Gastrocnemius medialis (tissue), 4 donors: Measurements from ENCODE around the gene NELFA. TPM values are rescaled to one million over a fixed set of nuclear protein-coding genes. Genes with fewer than 3 reads are reported as not detected.

Experiments used
- ATAC-seq, 2 donors: fragments of 150-250 bp; one replicate each; pipeline ENCODE4 v1.9.1; 2016
- DNase-seq, 2 donors: peaks; one replicate each; pipeline ENCODE4 v3.0.0-alpha.2; 2019
- H3K27ac ChIP-seq, 4 donors: fragments of 200-600 bp; sonication (generic); 1 replicate in 1 of 4; 2 replicates in 3 of 4; pipeline ENCODE4 v1.5.1; 2016 to 2018; ENCODE audit warnings: mild to moderate bottlenecking in 2 of 4, moderate library complexity in 1 of 4
- H3K27me3 ChIP-seq, 3 donors: fragments of 200-600 bp; sonication (generic) in 2 of 3; 1 replicate in 1 of 3; 2 replicates in 2 of 3; pipeline versions ENCODE4 v1.5.1 to v1.6.0; 2016 to 2019; ENCODE audit warnings: mild to moderate bottlenecking in 1 of 3, moderate library complexity in 1 of 3
- H3K36me3 ChIP-seq, 2 donors: fragments of 200-600 bp; sonication (generic) in 1 of 2; one replicate each; pipeline ENCODE4 v1.5.1; 2017 to 2018
- H3K4me1 ChIP-seq, 2 donors: fragments of 200-600 bp; sonication (generic) in 1 of 2; one replicate each; pipeline ENCODE4 v1.5.1; 2016 to 2017; ENCODE audit warnings: mild to moderate bottlenecking in 2 of 2
- H3K4me3 ChIP-seq, 4 donors: fragments of 200-600 bp; sonication (generic) in 3 of 4; 1 replicate in 1 of 4; 2 replicates in 3 of 4; pipeline ENCODE4 v1.5.1; 2016 to 2019; ENCODE audit warnings: mild to moderate bottlenecking in 2 of 4
- H3K9me3 ChIP-seq, 3 donors: fragments of 200-600 bp; sonication (generic) in 2 of 3; 1 replicate in 1 of 3; 2 replicates in 2 of 3; pipeline ENCODE4 v1.5.1; 2016 to 2019
- POLR2A ChIP-seq, 2 donors: fragments of 450-650 bp; IDR thresholded peaks; one replicate each; pipeline ENCODE4 v1.6.1; 2017; ENCODE audit warnings: antibody characterized with exemption in 2 of 2, mild to moderate bottlenecking in 2 of 2, moderate library complexity in 2 of 2
- in situ Hi-C, 4 donors: fragments of 200-750 bp; cut with MboI; loops; one replicate each; pipeline versions ENCODE4 v1.15.0 to v1.8.0; 2017; ENCODE audit warnings: low sequenced_read_pairs in 4 of 4
- intact Hi-C: fragments of 100-400 bp; cut with DNase I; formaldehyde crosslinking; loops from one replicate; pipeline ENCODE4 v1.15.1; 2023; ENCODE audit warnings: low total_unique reads
- total RNA-seq, 4 donors: library from RNA; depleted of rRNA; stranded (reverse); fragments of >200 nt; gene quantifications; one replicate each; pipeline versions ENCODE4 v1.1.0 to v1.2.3, GENCODE V29; 2016
- TF ChIP-seq, protein P1 (sequence below), 5 experiments: fragments of 450-650 bp in 3 of 5; fragments of 200-600 bp in 2 of 5; sonication (generic) in 2 of 5; IDR thresholded peaks in 4 of 5; conservative IDR thresholded peaks in 1 of 5; 1 replicate in 4 of 5; 2 replicates in 1 of 5; pipeline ENCODE4 v1.5.1; 2016 to 2019; ENCODE audit warnings: antibody characterized with exemption in 5 of 5, mild to moderate bottlenecking in 3 of 5, moderate library complexity in 3 of 5

NELFA gene
- total RNA-seq, 4 donors from 2014 or later = 8.1 to 21.1 (median 15.9) TPM

DNA sequence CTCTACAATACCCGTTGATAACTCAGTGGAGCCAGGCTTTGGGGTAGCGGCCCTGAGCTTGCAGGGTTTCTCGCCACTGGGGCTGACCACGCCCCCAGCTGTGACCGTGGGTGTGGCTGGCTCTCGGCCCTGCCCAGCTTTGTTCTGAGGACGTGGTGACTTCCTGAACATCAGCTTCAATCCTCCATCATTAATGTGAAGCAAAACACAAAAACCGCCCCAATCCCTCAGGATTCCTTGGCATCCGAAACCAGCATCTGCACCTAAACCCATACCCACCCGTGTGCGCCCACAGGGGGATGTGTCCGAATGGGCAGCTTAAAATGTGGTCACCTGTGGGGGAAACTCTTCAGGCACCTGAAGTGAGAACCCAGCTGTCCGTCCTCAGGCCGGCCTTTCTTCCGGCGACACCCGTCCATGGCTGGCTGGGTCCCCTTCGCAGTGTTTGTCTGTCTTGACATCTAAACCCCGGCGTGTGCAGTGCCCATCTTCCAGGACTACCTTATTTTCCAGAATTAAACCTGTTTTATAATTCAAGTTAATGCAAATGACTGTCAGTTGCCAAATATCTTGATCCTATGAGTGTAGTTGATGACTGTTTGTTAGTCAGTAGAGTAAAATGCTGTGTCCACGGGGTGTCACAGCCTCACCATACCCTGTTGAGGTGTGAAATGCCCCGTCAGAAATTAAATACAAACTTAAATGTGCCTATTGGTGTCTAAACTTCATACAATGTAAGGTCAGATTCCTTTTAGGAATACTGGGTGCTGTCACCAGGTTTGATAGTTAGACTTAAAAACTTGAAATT lies 27.3 kb downstream of the NELFA start:
- no peaks in the 10 kb centered on the region for H3K27me3 ChIP-seq
- TF ChIP-seq, protein P1, sequence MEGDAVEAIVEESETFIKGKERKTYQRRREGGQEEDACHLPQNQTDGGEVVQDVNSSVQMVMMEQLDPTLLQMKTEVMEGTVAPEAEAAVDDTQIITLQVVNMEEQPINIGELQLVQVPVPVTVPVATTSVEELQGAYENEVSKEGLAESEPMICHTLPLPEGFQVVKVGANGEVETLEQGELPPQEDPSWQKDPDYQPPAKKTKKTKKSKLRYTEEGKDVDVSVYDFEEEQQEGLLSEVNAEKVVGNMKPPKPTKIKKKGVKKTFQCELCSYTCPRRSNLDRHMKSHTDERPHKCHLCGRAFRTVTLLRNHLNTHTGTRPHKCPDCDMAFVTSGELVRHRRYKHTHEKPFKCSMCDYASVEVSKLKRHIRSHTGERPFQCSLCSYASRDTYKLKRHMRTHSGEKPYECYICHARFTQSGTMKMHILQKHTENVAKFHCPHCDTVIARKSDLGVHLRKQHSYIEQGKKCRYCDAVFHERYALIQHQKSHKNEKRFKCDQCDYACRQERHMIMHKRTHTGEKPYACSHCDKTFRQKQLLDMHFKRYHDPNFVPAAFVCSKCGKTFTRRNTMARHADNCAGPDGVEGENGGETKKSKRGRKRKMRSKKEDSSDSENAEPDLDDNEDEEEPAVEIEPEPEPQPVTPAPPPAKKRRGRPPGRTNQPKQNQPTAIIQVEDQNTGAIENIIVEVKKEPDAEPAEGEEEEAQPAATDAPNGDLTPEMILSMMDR (IDR thresholded peaks at IDR 0.05 in 4 of 5, conservative IDR thresholded peaks at IDR 0.05 in 1 of 5) = no peak
- no peak for TF ChIP-seq POLR2A (IDR thresholded peaks at IDR 0.05)
- intact Hi-C loops = no loop called here
- H3K9me3 ChIP-seq = no peaks in the 10 kb centered on the region
- H3K4me3 ChIP-seq = no peak overlapping the region
- DNase-seq (no peak), ATAC-seq (no peak)
- no peaks in the 10 kb centered on the region for H3K4me1 ChIP-seq
- peaks cover 0 to 92% of the 10 kb centered on the region in 2 donors for H3K36me3 ChIP-seq
- H3K27ac ChIP-seq = no peak overlapping the region
- in situ Hi-C loops = no loop called here

GRCh38 chr4:1980561-1981041 lies 28.2 kb downstream of the NELFA start:
- in situ Hi-C loops (no loop called here), intact Hi-C loops (no loop called here)
- ATAC-seq = no peak
- no peaks in the 10 kb centered on the region for H3K9me3 ChIP-seq
- TF ChIP-seq POLR2A (IDR thresholded peaks at IDR 0.05) = no peak
- TF ChIP-seq, protein P1 (IDR thresholded peaks at IDR 0.05 in 4 of 5, conservative IDR thresholded peaks at IDR 0.05 in 1 of 5) = no peak
- H3K4me1 ChIP-seq = no peaks in the 10 kb centered on the region
- no peak for DNase-seq
- H3K36me3 ChIP-seq = peaks cover 0 to 90% of the 10 kb centered on the region in 2 donors
- no peak overlapping the region for H3K4me3 ChIP-seq
- no peak overlapping the region for H3K27ac ChIP-seq
- no peaks in the 10 kb centered on the region for H3K27me3 ChIP-seq

DNA sequence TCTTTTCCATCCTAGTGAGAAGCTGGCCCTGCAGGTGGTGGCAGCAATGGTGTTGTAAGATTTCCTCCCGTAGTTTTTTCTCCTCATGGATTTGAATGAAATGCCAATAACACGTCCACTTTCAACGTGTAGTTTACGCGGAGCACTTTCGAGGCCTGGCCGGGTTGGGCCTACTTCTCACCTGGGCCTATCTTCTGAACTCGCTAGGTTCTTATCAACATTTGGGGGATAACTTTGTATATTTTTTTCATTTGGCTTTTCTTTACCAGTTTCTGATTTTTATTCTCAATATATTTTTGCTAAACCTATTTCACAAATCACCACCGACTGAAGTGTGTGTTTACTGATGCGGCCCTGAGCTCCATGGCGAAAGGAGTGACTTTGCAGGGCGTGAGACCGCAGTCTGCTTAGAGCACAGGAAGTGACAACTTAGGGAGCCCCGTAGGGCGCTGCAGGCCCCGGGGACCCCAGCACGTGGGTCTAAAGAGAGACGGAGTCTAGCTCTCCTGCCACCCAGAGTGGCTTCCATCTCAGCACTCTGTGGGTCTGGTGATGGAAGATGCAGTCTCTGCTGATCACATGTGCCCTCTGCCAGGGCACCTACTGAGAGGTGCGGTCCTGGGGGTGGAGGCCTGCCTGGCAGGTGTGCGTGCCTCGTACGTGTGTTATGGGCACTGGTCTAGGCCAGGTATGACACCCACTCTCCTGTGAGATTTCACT lies 29.1 kb downstream of the NELFA start:
- in situ Hi-C loops = no loop called here
- H3K27ac ChIP-seq = no peak overlapping the region

DNA sequence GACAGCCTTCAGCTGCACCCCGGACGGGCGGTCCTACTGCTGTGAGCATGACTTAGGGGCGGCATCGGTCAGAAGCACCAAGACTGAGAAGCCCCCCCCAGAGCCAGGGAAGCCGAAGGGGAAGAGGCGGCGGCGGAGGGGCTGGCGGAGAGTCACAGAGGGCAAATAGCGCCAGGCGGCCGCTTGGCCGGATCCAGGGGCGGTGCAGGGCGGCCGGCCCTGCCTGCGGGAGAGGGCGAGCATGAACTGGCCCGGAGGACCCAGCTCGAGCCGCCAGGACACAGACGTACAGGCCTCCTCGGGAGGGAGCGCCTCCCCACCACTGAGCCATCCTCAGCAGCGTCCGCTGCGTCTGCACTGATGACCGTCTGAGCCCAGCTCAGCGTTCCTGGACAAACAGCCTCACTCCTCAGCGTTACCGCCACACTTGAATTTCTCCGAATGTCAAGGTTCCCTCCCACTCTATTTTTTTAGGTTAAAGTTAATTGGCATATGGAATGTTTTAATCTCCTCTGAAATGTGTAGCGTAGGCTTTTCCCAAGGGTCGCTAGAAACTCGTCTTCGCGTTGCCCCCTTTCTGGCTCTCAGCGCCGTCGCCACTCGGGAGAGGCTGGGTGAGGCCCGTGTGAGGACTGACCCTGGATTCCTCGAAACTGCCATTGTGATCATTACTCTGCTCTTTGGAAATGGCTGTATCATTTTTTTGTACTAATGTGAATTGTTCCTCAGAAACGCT lies 29.9 kb downstream of the NELFA start:
- in situ Hi-C loops (no loop called here), intact Hi-C loops (no loop called here)
- TF ChIP-seq POLR2A (IDR thresholded peaks at IDR 0.05) = no peak
- TF ChIP-seq, protein P1 (IDR thresholded peaks at IDR 0.05 in 4 of 5, conservative IDR thresholded peaks at IDR 0.05 in 1 of 5) = no peak
- no peak for DNase-seq
- H3K36me3 ChIP-seq = peaks cover 0 to 87% of the 10 kb centered on the region in 2 donors
- H3K9me3 ChIP-seq = no peaks in the 10 kb centered on the region
- no peak overlapping the region for H3K27ac ChIP-seq
- H3K4me3 ChIP-seq = no peak overlapping the region
- ATAC-seq = no peak
- H3K4me1 ChIP-seq = no peaks in the 10 kb centered on the region
- H3K27me3 ChIP-seq = no peaks in the 10 kb centered on the region

More for the DNA sequence above, 29.1 kb downstream of the NELFA start:
- Histone ChIP-seq H3K9me3 (no peaks in the 10 kb centered on the region), H3K4me3 (no peak overlapping the region), H3K36me3 (peaks cover 0 to 90% of the 10 kb centered on the region in 2 donors), H3K27me3 (no peaks in the 10 kb centered on the region), H3K4me1 (no peaks in the 10 kb centered on the region)
- TF ChIP-seq, protein P1 (IDR thresholded peaks at IDR 0.05 in 4 of 5, conservative IDR thresholded peaks at IDR 0.05 in 1 of 5) = no peak
- no peak for TF ChIP-seq POLR2A (IDR thresholded peaks at IDR 0.05)
- intact Hi-C loops = no loop called here
- ATAC-seq = no peak
- DNase-seq = no peak
